Bone marrow (tissue), 2 donors: ENCODE data around the gene FAM240A.

Source experiments
- DNase-seq, 2 donors: peaks; one replicate each; lab custom pipeline; 2025; lab: John Stamatoyannopoulos, UW

FAM240A gene

GRCh38 chr3:46662771-46663551 lies 50.6 kb downstream of the FAM240A start:
- DNase-seq, result no peak

GRCh38 chr3:46663591-46664135 lies 51.3 kb downstream of the FAM240A start:
- DNase-seq, result no peak

GRCh38 chr3:46664188-46664970 lies 52.1 kb downstream of the FAM240A start:
- no peak for DNase-seq

GRCh38 chr3:46664971-46665762 lies 52.8 kb downstream of the FAM240A start:
- DNase-seq, result no peak

- no peak for DNase-seq
These were observed 53.6 kb downstream of the FAM240A start for GRCh38 chr3:46665763-46666452.

- DNase-seq, result no peak
These were observed 54.1 kb downstream of the FAM240A start for GRCh38 chr3:46666453-46666845.

- DNase-seq, result no peak
These were observed 54.8 kb downstream of the FAM240A start for GRCh38 chr3:46667061-46667621.

- no peak for DNase-seq
These were observed 55.3 kb downstream of the FAM240A start for GRCh38 chr3:46667657-46668056.

GRCh38 chr3:46668116-46668515 lies 55.8 kb downstream of the FAM240A start:
- DNase-seq, result no peak

GRCh38 chr3:46668591-46668990 lies 56.3 kb downstream of the FAM240A start:
- no peak for DNase-seq

GRCh38 chr3:46669191-46669999 lies 57.1 kb downstream of the FAM240A start:
- no peak for DNase-seq

- DNase-seq, result no peak
These were observed 57.9 kb downstream of the FAM240A start for GRCh38 chr3:46670000-46670890.

GRCh38 chr3:46670891-46671427 lies 58.6 kb downstream of the FAM240A start:
- DNase-seq, result no peak

GRCh38 chr3:46671541-46672348 lies 59.4 kb downstream of the FAM240A start:
- no peak for DNase-seq

- DNase-seq, result no peak
These were observed 60.0 kb downstream of the FAM240A start for GRCh38 chr3:46672349-46672695.

- no peak for DNase-seq
These were observed 61.1 kb downstream of the FAM240A start for GRCh38 chr3:46673151-46674030.
